Activated T-cell treated with anti-CD3 and anti-CD28 coated beads, Interleukin-2, amount 50 U/mL, for 48 hours (primary cell): ENCODE measurements around the gene IPO5.

Experiments
- DNase-seq, 2 experiments: peaks; one replicate each; pipeline ENCODE4 v3.0.0-alpha.2; 2020

The IPO5 gene

GRCh38 chr13:98066636-98067035, 113.2 kb downstream of the IPO5 start:
- no peak for DNase-seq

- DNase-seq = no peak
Measured at GRCh38 chr13:98068521-98068920, 115.0 kb downstream of the IPO5 start.

GRCh38 chr13:98069985-98070384, 116.5 kb downstream of the IPO5 start:
- DNase-seq = no peak

GRCh38 chr13:98071316-98071715, 117.8 kb downstream of the IPO5 start:
- no peak for DNase-seq

GRCh38 chr13:98072476-98072875, 119.0 kb downstream of the IPO5 start:
- no peak for DNase-seq
